ENCODE measurements around the gene WDR44.

DNA sequence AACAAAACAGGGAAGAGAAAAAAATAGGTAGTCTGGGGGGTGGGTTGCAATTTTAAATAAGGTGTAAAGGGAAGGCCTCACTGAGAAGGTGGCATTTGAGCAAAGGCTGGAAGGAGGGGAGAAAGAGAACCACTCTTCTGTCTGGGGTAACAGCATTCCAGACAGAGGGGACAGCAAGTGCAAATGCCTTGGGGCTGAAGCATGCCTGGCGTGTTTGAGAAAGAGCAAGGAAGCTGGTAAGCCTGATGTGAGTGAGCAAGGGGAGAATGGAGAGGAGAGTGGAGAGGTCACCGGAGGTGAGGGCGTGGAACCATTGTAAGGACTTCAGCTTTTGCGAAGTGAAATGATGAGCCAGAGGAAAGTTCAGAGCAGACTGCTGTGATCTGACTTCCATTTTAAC is 130.0 kb downstream of the WDR44 start:
- TF ChIP-seq, protein P1, sequence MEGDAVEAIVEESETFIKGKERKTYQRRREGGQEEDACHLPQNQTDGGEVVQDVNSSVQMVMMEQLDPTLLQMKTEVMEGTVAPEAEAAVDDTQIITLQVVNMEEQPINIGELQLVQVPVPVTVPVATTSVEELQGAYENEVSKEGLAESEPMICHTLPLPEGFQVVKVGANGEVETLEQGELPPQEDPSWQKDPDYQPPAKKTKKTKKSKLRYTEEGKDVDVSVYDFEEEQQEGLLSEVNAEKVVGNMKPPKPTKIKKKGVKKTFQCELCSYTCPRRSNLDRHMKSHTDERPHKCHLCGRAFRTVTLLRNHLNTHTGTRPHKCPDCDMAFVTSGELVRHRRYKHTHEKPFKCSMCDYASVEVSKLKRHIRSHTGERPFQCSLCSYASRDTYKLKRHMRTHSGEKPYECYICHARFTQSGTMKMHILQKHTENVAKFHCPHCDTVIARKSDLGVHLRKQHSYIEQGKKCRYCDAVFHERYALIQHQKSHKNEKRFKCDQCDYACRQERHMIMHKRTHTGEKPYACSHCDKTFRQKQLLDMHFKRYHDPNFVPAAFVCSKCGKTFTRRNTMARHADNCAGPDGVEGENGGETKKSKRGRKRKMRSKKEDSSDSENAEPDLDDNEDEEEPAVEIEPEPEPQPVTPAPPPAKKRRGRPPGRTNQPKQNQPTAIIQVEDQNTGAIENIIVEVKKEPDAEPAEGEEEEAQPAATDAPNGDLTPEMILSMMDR (IDR thresholded peaks at IDR 0.05; ENCODE audit: low read length): no peak
- TF ChIP-seq EZH2 (optimal IDR thresholded peaks at IDR 0.05; ENCODE audit: low read depth, low read length): no peak
- no peak for TF ChIP-seq EZH2phosphoT487 (IDR thresholded peaks at IDR 0.05; ENCODE audit: low read length)
